ENCODE measurements around the gene C10orf105.

The C10orf105 gene

GRCh38 chr10:71756311-71757191, 37.0 kb upstream of the C10orf105 start:
- no peaks in the 10 kb centered on the region for H3K36me3 ChIP-seq (ENCODE audit: insufficient read depth, low read length)
- H3K4me3 ChIP-seq (ENCODE audit: low read length), result no peak overlapping the region
- peaks cover 34% of the 10 kb centered on the region for H3K27me3 ChIP-seq (ENCODE audit: insufficient read depth, low read length)
- H3K4me1 ChIP-seq (ENCODE audit: insufficient read depth, low read length), result no peaks in the 10 kb centered on the region
- H3K9me3 ChIP-seq (ENCODE audit: low read length), result no peaks in the 10 kb centered on the region
- H2AFZ ChIP-seq (ENCODE audit: low read depth, low read length), result no peak overlapping the region

DNA sequence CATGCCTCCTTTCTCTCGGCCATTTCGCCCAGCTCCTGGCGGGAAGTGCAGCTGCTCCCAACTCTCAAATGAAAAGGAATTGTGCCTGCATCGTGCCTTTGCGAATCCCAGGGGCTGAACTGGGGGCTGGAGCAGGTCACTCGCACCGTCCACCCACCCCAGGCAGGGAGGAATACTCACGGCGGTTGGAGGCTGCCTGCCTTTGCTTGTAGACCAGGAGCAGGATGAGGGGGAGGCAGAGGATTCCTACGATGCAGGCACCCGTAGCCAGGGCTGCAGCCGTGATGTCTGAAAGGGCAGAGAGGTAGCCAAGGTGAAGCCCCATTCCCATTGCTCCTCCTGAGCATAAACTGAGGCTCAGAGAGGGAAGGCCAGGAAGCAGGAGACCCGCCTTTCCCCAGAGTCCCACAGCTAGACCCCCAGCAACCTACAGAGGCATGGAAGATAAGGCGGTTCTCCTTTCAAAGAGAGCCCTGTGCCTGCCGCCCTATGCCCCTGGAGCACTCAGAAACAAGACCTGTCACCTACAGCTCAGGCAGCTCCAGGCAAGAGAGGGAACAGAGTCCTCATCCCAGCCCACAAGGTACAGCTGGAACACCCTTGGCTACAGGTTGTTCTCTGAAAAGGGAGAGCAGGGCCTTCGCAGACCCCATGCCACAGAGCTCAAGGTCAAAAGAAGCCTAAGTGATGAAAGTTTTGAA, 35.8 kb upstream of the C10orf105 start:
- Histone ChIP-seq H3K9me3 (ENCODE audit: low read length) (no peaks in the 10 kb centered on the region), H3K36me3 (ENCODE audit: insufficient read depth, low read length) (no peaks in the 10 kb centered on the region), H2AFZ (ENCODE audit: low read depth, low read length) (no peak overlapping the region), H3K4me3 (ENCODE audit: low read length) (no peak overlapping the region), H3K4me1 (ENCODE audit: insufficient read depth, low read length) (no peaks in the 10 kb centered on the region), H3K27me3 (ENCODE audit: insufficient read depth, low read length) (peaks cover 34% of the 10 kb centered on the region)

DNA sequence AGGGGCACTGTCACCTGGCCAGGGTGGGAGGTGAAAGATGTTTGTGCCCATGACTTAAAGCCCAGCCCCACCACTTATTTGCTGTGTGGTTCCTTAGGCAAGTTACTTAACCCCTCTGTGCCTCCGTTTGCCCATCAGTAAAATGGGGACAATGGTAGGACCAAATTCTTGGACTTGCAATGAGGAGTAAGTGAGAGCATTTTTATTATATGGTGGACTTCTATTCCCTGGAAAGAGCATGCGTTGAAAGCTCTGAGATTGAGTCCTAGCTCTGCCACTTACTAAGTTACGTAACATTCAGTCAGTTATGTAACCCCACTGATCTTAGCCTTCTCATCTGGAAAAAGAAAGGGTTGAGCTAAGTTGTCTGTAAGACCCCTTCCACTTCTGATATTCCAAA, 35.0 kb upstream of the C10orf105 start:
- Histone ChIP-seq H3K9me3 (ENCODE audit: low read length) (no peaks in the 10 kb centered on the region), H3K4me1 (ENCODE audit: insufficient read depth, low read length) (no peaks in the 10 kb centered on the region), H3K27me3 (ENCODE audit: insufficient read depth, low read length) (peaks cover 34% of the 10 kb centered on the region), H2AFZ (ENCODE audit: low read depth, low read length) (no peak overlapping the region), H3K36me3 (ENCODE audit: insufficient read depth, low read length) (no peaks in the 10 kb centered on the region), H3K4me3 (ENCODE audit: low read length) (no peak overlapping the region)

- H3K36me3 ChIP-seq (ENCODE audit: insufficient read depth, low read length), result no peaks in the 10 kb centered on the region
- H3K27me3 ChIP-seq (ENCODE audit: insufficient read depth, low read length), result peaks cover 34% of the 10 kb centered on the region
Observed at GRCh38 chr10:71753960-71754505, 34.5 kb upstream of the C10orf105 start.

DNA sequence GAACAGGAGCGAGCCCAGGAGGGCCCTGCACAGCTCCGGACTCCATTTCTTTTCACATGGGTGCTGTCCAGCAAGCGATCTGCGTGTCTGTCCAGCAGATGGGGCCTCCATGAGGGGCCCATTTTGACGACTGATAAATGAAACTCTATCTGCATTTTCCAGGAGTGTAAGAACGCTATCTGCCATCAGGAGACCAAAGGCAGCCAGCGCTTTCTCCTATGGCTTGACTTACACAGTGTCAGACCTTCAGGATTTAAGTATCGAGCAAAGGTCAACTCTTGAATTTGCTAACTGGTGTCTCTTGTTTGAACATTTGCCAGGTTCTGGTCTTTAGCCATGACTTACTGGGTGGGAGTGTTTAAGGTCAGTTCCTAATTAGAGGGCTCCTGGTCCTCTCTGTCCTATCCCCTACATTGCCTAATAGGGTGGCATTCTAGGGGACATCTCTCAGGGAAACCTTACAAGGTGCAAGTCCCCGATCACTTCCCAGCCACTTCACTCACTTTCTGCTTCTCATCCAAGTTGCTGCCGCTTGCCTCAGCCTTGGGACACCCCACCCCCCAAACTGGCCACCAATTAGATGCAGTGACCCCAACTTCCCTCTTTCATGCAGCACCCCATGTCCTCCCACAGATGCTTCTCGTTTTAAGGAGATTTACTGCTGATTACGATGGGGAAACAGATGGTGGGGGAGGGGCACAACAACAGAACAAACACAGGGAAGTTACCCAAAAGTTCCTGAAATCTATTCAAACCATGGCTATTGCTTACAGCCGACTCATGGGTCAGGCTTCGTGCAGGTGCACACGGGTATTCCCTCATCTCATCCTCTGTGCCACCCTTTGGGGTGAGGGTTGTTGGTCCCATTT, 33.7 kb upstream of the C10orf105 start:
- no peaks in the 10 kb centered on the region for H3K36me3 ChIP-seq (ENCODE audit: insufficient read depth, low read length)
- H3K4me3 ChIP-seq (ENCODE audit: low read length), result no peak overlapping the region
- H2AFZ ChIP-seq (ENCODE audit: low read depth, low read length), result no peak overlapping the region
- H3K4me1 ChIP-seq (ENCODE audit: insufficient read depth, low read length), result no peaks in the 10 kb centered on the region
- peaks cover 34% of the 10 kb centered on the region for H3K27me3 ChIP-seq (ENCODE audit: insufficient read depth, low read length)
- no peaks in the 10 kb centered on the region for H3K9me3 ChIP-seq (ENCODE audit: low read length)

More at GRCh38 chr10:71753960-71754505, 34.5 kb upstream of the C10orf105 start:
- Histone ChIP-seq H3K4me1 (ENCODE audit: insufficient read depth, low read length) (no peaks in the 10 kb centered on the region), H3K9me3 (ENCODE audit: low read length) (no peaks in the 10 kb centered on the region), H2AFZ (ENCODE audit: low read depth, low read length) (no peak overlapping the region), H3K4me3 (ENCODE audit: low read length) (no peak overlapping the region)

DNA sequence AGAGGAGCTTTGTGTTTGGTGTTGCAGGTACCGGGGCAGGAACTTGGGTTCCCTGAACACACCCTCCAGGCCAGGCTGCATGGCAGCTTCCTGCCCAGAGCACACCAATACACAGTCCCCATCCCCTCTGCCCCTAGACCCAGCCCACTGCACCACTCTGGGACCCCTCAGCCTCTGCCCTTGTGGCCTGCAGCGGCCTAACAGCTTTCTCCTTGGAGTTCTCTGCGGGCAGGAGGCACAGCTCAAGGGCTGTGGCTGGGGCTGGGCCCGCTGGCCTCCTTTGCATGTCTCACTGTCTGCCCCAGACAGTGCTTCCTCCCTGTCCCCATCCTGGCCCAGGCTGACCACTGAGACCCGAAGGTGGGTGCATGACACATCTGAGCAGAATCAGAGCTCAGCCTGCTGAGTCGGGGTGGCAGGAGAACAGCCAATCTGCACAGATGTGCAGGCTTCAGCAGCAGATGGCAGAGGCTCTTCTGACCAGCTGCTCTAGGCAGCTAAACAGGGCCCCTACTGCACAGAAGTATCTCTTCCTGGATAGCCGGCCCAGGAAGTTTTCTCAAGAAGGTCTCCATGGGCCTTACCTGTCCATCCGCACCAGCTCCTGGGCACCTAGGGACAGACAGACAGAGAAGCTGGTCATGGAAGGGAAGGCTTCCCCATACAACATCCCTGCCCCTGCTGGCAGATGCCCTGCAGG, 33.0 kb upstream of the C10orf105 start:
- peaks cover 31% of the 10 kb centered on the region for H3K27me3 ChIP-seq (ENCODE audit: insufficient read depth, low read length)
- no peaks in the 10 kb centered on the region for H3K9me3 ChIP-seq (ENCODE audit: low read length)
- no peaks in the 10 kb centered on the region for H3K4me1 ChIP-seq (ENCODE audit: insufficient read depth, low read length)
- no peaks in the 10 kb centered on the region for H3K36me3 ChIP-seq (ENCODE audit: insufficient read depth, low read length)
- no peak overlapping the region for H2AFZ ChIP-seq (ENCODE audit: low read depth, low read length)
- H3K4me3 ChIP-seq (ENCODE audit: low read length), result no peak overlapping the region

GRCh38 chr10:71751515-71752224, 32.1 kb upstream of the C10orf105 start:
- Histone ChIP-seq H2AFZ (ENCODE audit: low read depth, low read length) (no peak overlapping the region), H3K36me3 (ENCODE audit: insufficient read depth, low read length) (no peaks in the 10 kb centered on the region), H3K4me3 (ENCODE audit: low read length) (no peak overlapping the region), H3K27me3 (ENCODE audit: insufficient read depth, low read length) (peaks cover 26% of the 10 kb centered on the region), H3K9me3 (ENCODE audit: low read length) (no peaks in the 10 kb centered on the region), H3K4me1 (ENCODE audit: insufficient read depth, low read length) (no peaks in the 10 kb centered on the region)

DNA sequence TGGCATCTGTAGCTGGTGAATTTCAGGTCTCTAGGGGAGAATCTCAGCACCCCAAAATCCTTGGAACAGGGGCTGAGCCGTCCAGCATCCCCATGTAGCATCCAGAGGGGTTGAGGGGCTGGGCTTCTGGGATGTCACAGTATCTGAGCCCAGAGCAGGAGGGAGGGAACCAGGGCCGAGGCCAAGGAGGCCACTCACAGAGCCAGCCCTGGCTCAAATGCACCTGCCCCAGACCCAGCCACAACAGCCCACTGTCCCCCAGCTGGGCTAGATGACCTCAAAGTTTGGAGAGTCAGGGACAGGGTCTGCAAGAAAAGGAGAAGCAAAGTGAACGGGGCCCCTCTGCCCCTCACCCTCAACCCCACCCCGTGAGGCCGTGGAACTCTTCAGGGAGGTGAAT, 31.4 kb upstream of the C10orf105 start:
- Histone ChIP-seq H3K4me3 (ENCODE audit: low read length) (no peak overlapping the region), H3K36me3 (ENCODE audit: insufficient read depth, low read length) (no peaks in the 10 kb centered on the region), H3K4me1 (ENCODE audit: insufficient read depth, low read length) (no peaks in the 10 kb centered on the region), H3K27me3 (ENCODE audit: insufficient read depth, low read length) (peaks cover 19% of the 10 kb centered on the region), H3K9me3 (ENCODE audit: low read length) (no peaks in the 10 kb centered on the region), H2AFZ (ENCODE audit: low read depth, low read length) (no peak overlapping the region)

DNA sequence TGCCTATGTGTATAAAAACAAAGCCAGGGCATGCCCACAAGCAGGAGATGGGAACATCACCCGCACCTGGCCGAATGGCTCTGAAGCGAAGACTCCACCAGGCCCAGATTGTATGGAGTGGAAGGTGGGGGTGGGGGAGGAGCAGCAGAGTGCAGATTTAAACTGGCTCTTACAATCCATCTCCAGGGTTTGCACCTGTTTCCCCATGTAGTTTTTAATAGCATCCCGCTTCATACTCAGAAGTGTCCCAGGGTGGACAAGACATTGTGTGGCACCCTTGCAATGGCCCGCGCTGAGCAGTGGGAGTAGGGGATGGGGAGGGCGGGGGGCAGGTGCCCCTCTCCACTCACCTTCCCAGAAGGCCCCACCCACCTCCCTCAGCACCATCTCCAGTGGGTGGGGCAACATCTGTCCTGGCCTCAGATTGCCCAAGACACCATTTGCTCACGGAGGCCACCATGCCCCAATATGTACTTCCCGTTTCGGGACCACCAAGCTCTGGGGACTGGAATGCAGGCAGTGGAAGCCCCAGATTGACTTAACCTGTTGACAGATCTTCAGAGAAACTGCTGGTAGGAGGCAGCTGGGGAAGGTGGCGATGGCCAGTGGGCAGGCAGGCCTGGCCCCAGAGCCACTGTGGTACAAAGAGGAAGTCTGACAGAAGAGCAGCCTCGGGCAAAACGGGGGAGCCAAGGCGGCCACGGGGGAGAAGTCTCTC, 30.7 kb upstream of the C10orf105 start:
- H2AFZ ChIP-seq (ENCODE audit: low read depth, low read length), result no peak overlapping the region
- no peak overlapping the region for H3K4me3 ChIP-seq (ENCODE audit: low read length)
- no peaks in the 10 kb centered on the region for H3K36me3 ChIP-seq (ENCODE audit: insufficient read depth, low read length)
- no peaks in the 10 kb centered on the region for H3K9me3 ChIP-seq (ENCODE audit: low read length)
- H3K27me3 ChIP-seq (ENCODE audit: insufficient read depth, low read length), result peaks cover 14% of the 10 kb centered on the region
- no peaks in the 10 kb centered on the region for H3K4me1 ChIP-seq (ENCODE audit: insufficient read depth, low read length)

- Histone ChIP-seq H3K4me3 (ENCODE audit: low read length) (no peak overlapping the region), H2AFZ (ENCODE audit: low read depth, low read length) (no peak overlapping the region), H3K27me3 (ENCODE audit: insufficient read depth, low read length) (peaks cover 10% of the 10 kb centered on the region), H3K4me1 (ENCODE audit: insufficient read depth, low read length) (no peaks in the 10 kb centered on the region), H3K9me3 (ENCODE audit: low read length) (no peaks in the 10 kb centered on the region), H3K36me3 (ENCODE audit: insufficient read depth, low read length) (no peaks in the 10 kb centered on the region)
Observed at GRCh38 chr10:71749396-71749795, 29.8 kb upstream of the C10orf105 start.

DNA sequence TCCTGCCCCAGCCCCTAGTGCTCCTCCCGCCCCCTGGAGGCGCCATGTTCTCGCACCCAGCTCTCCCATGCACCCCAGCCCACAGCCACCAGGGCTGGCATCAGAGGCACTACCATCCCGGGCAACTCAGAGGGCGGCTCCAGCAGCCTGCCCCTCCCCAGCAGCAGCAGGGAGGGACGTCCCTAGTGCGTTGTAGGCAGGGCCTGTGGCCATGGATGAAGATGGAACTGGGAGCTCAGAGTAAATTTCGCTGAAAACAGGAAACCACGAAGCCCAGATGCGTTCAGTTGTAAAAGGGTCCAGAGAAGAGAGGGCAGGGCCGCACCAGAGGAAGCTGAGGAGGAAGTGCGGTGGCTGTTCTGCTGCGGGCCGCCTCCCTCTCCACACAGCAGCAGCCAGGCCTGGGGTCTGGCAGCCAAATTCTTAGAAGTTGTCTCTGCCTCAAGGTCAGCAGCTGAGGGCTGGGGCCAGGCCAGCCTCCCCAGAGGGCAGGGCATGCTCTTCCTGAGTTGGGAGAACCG, 29.2 kb upstream of the C10orf105 start:
- H3K4me1 ChIP-seq (ENCODE audit: insufficient read depth, low read length), result no peaks in the 10 kb centered on the region
- no peaks in the 10 kb centered on the region for H3K9me3 ChIP-seq (ENCODE audit: low read length)
- no peak overlapping the region for H3K4me3 ChIP-seq (ENCODE audit: low read length)
- no peak overlapping the region for H2AFZ ChIP-seq (ENCODE audit: low read depth, low read length)
- no peaks in the 10 kb centered on the region for H3K36me3 ChIP-seq (ENCODE audit: insufficient read depth, low read length)
- peaks cover 8% of the 10 kb centered on the region for H3K27me3 ChIP-seq (ENCODE audit: insufficient read depth, low read length)

Measured in neuron (in vitro differentiated cells).